Measurements from ENCODE around the gene TPRG1L. TPM values are rescaled to one million over a fixed set of nuclear protein-coding genes. Genes with fewer than 3 reads are reported as not detected.
"Not testable (repeated sequence)": the region's sequence is repeated elsewhere in the genome, so short reads cannot be mapped to it uniquely, and the experiment has no call there.

Gene TPRG1L
- polyA plus RNA-seq (2013) = 23.7 and 23.8 TPM in 2 replicates

DNA sequence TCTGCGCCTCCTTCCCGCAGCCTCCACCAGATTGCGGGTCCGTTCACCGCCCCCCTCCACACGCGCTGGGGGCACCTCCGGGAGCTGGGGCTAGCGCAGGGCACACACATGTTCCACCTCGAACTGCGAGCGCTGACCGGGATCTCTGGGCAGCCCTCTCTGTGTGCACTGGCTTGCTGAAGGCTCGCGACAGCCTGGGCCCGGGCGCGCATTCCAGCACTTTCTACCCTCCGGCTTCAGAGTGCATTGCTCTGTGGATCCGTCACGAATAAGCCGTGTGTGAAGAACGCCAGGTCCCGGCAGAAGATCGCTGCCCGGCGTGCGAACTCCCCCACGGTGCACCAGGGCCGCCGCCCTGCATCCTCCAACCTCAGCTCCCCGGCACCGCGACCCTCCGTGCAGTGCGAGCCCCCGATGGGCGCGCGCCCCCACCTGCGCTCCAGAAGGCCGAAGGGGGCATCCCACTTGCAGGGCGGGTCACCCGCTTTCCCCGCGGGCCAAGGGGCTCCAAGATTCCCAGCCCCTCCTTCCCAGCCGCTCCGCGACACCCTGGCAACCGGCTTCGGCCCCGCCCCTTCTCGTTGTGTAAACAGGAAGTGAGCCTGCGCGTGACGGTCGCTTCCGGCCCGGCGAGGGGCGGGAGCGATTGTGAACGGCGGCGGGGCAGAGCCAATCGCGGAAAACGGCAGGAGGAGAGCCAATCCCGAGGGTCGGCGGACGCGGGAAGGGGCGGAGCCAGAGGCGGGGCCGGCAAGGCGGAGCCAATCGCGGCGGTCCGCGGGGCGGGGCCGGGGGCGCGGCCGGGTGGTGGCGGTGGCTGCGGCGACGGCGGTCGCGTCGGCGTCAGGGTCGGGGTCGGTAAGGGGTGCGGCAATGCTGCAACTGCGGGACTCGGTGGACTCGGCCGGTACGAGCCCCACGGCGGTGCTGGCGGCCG lies at the start of gene TPRG1L:
TPRG1L (plus strand) TSS at position 816 of the 937 bp plus-strand sequence; CDS start at position 874, 58 bp downstream.
- H3K79me1 ChIP-seq (ENCODE audit: low read length) = no peaks in the 10 kb centered on the region
- no peak within 1 kb of the TSS for H2BK12ac ChIP-seq (ENCODE audit: low read length)
- H3K4me2 ChIP-seq (ENCODE audit: low read length) = peak within 1 kb of the TSS; percentile 99
- H3K14ac ChIP-seq (ENCODE audit: low read length) = peak within 1 kb of the TSS; percentile 59
- H2BK5ac ChIP-seq (ENCODE audit: low read depth, low read length, poor library complexity) = no peak within 1 kb of the TSS
- no peak within 1 kb of the TSS for H3K23ac ChIP-seq (ENCODE audit: low read length)
- H2BK120ac ChIP-seq (ENCODE audit: insufficient read depth, low read length, poor library complexity) = no peak within 1 kb of the TSS
- peak; percentile 98 to 99 for DNase-seq
- H3K79me2 ChIP-seq (ENCODE audit: control insufficient read depth, insufficient read depth, low read length, poor library complexity) = peaks cover 2% of the 10 kb centered on the region
- H2AK5ac ChIP-seq (ENCODE audit: low read length) = peak within 1 kb of the TSS; percentile 30
- no CpG with 5 or more reads among the region's 108 CpGs for WGBS (ENCODE audit: extremely low coverage, insufficient coverage, insufficient read length)
- H3K18ac ChIP-seq (ENCODE audit: low read length) = peak within 1 kb of the TSS; percentile 57
- H3K4me3 ChIP-seq (ENCODE audit: low read depth, low read length) = peak within 1 kb of the TSS; percentile 91
- H4K91ac ChIP-seq (ENCODE audit: low read depth, low read length) = peak within 1 kb of the TSS; percentile 18
- peaks cover 11 to 13% of the 10 kb centered on the region in 2 experiments for H3K4me1 ChIP-seq (ENCODE audit: control insufficient read depth in 1 of 2, insufficient read depth in 2 of 2, low read length in 2 of 2)
- H3K9ac ChIP-seq (ENCODE audit: low read length) = peak within 1 kb of the TSS; percentile 74
- H3K27me3 ChIP-seq (ENCODE audit: insufficient read depth, low read length) = no peaks in the 10 kb centered on the region
- peak within 1 kb of the TSS; percentile 89 for H2AFZ ChIP-seq (ENCODE audit: insufficient read depth, low read length, poor library complexity)
- peak within 1 kb of the TSS; percentile 72 for H4K8ac ChIP-seq (ENCODE audit: low read depth, low read length)
- no peak within 1 kb of the TSS for H3K27ac ChIP-seq (ENCODE audit: low read depth, low read length)
- H3K4ac ChIP-seq (ENCODE audit: low read depth, low read length) = peak within 1 kb of the TSS; percentile 78
- H3K9me3 ChIP-seq (ENCODE audit: insufficient read depth, low read depth, low read length) = no peaks in the 10 kb centered on the region
- peak within 1 kb of the TSS; percentile 58 for H4K12ac ChIP-seq (ENCODE audit: low read depth, low read length)
- peaks cover 18 to 20% of the 10 kb centered on the region in 2 experiments for H3K36me3 ChIP-seq (ENCODE audit: control insufficient read depth in 1 of 2, insufficient read depth in 2 of 2, low read length in 2 of 2)

DNA sequence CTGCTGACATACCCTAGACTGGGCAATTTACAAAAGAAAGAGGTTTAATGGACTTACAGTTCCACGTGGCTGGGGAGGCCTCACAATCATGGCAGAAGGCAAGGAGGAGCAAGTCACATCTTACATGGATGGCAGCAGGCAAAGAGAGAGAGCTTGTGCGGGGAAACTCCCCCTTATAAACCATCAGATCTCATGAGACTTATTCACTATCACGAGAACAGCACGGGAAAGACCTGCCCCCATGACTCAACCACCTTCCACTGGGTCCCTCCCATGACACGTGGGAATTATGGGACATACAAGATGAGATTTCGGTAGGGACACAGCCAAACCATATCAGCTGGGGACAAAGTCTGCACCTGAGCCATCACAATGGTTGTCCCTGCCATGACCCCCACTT lies 49.3 kb upstream of the TPRG1L start:
- not testable (repeated sequence) for H3K79me2 ChIP-seq (ENCODE audit: control insufficient read depth, insufficient read depth, low read length, poor library complexity); H3K4me1 ChIP-seq (ENCODE audit: control insufficient read depth in 1 of 2, insufficient read depth in 2 of 2, low read length in 2 of 2); H2BK120ac ChIP-seq (ENCODE audit: insufficient read depth, low read length, poor library complexity); DNase-seq; H3K4ac ChIP-seq (ENCODE audit: low read depth, low read length); H3K4me2 ChIP-seq (ENCODE audit: low read length); H4K91ac ChIP-seq (ENCODE audit: low read depth, low read length); H3K4me3 ChIP-seq (ENCODE audit: low read depth, low read length); H2BK5ac ChIP-seq (ENCODE audit: low read depth, low read length, poor library complexity); H3K14ac ChIP-seq (ENCODE audit: low read length); H2AK5ac ChIP-seq (ENCODE audit: low read length); H3K27me3 ChIP-seq (ENCODE audit: insufficient read depth, low read length); H3K79me1 ChIP-seq (ENCODE audit: low read length); H3K36me3 ChIP-seq (ENCODE audit: control insufficient read depth in 1 of 2, insufficient read depth in 2 of 2, low read length in 2 of 2); H4K12ac ChIP-seq (ENCODE audit: low read depth, low read length); H3K27ac ChIP-seq (ENCODE audit: low read depth, low read length); H3K18ac ChIP-seq (ENCODE audit: low read length); H4K8ac ChIP-seq (ENCODE audit: low read depth, low read length); H3K9ac ChIP-seq (ENCODE audit: low read length); H2BK12ac ChIP-seq (ENCODE audit: low read length); H3K23ac ChIP-seq (ENCODE audit: low read length); H2AFZ ChIP-seq (ENCODE audit: insufficient read depth, low read length, poor library complexity)
- WGBS (ENCODE audit: extremely low coverage, insufficient coverage, insufficient read length) = no CpG with 5 or more reads among the region's 6 CpGs
- H3K9me3 ChIP-seq (ENCODE audit: insufficient read depth, low read depth, low read length) = peaks cover 15% of the 10 kb centered on the region

DNA sequence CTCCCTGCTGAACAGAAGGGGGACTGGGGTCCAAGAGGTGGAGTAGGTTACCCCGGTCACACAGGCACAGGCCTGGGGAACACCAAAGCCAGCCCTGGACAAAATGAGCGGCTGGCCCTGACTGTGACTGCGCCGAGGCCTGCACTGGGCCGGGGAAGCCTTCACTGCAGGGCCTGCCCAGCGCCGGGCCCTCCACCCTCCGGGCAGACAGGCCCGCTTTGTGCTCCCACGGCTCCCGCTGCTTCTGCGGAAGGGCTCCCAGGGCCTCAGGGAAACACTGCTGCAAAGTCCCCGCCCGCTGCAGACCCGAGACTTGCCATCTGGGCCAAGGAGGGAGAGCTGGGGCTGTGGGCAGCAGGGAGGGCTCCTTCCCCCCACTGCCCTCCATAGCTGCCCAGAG lies 48.8 kb upstream of the TPRG1L start:
- Histone ChIP-seq H2BK120ac (ENCODE audit: insufficient read depth, low read length, poor library complexity) (no peak overlapping the region), H3K9ac (ENCODE audit: low read length) (no peak overlapping the region)

GRCh38 chr1:3577300-3577699 lies 47.5 kb upstream of the TPRG1L start:
- no peak overlapping the region for H2BK120ac ChIP-seq (ENCODE audit: insufficient read depth, low read length, poor library complexity)
- no peak overlapping the region for H4K8ac ChIP-seq (ENCODE audit: low read depth, low read length)
- H3K23ac ChIP-seq (ENCODE audit: low read length) = no peak overlapping the region
- no peaks in the 10 kb centered on the region for H3K27me3 ChIP-seq (ENCODE audit: insufficient read depth, low read length)
- no peaks in the 10 kb centered on the region for H3K79me1 ChIP-seq (ENCODE audit: low read length)
- H2BK5ac ChIP-seq (ENCODE audit: low read depth, low read length, poor library complexity) = no peak overlapping the region
- H4K91ac ChIP-seq (ENCODE audit: low read depth, low read length) = no peak overlapping the region
- H3K36me3 ChIP-seq (ENCODE audit: control insufficient read depth in 1 of 2, insufficient read depth in 2 of 2, low read length in 2 of 2) = no peaks in the 10 kb centered on the region
- no peak overlapping the region for H3K4ac ChIP-seq (ENCODE audit: low read depth, low read length)
- no peak overlapping the region for H2AK5ac ChIP-seq (ENCODE audit: low read length)
- H3K4me1 ChIP-seq (ENCODE audit: control insufficient read depth in 1 of 2, insufficient read depth in 2 of 2, low read length in 2 of 2) = no peaks in the 10 kb centered on the region
- H3K14ac ChIP-seq (ENCODE audit: low read length) = no peak overlapping the region
- H3K18ac ChIP-seq (ENCODE audit: low read length) = no peak overlapping the region
- no peaks in the 10 kb centered on the region for H3K79me2 ChIP-seq (ENCODE audit: control insufficient read depth, insufficient read depth, low read length, poor library complexity)
- no peak for DNase-seq
- no peak overlapping the region for H2BK12ac ChIP-seq (ENCODE audit: low read length)
- no peak overlapping the region for H2AFZ ChIP-seq (ENCODE audit: insufficient read depth, low read length, poor library complexity)
- no peak overlapping the region for H3K4me2 ChIP-seq (ENCODE audit: low read length)
- H3K9ac ChIP-seq (ENCODE audit: low read length) = no peak overlapping the region
- H3K9me3 ChIP-seq (ENCODE audit: insufficient read depth, low read depth, low read length) = peaks cover 15% of the 10 kb centered on the region
- no peak overlapping the region for H3K27ac ChIP-seq (ENCODE audit: low read depth, low read length)
- no CpG with 5 or more reads among the region's 7 CpGs for WGBS (ENCODE audit: extremely low coverage, insufficient coverage, insufficient read length)
- no peak overlapping the region for H4K12ac ChIP-seq (ENCODE audit: low read depth, low read length)
- no peak overlapping the region for H3K4me3 ChIP-seq (ENCODE audit: low read depth, low read length)

More for the DNA sequence above, 48.8 kb upstream of the TPRG1L start:
- WGBS (ENCODE audit: extremely low coverage, insufficient coverage, insufficient read length) = no CpG with 5 or more reads among the region's 15 CpGs
- H4K8ac ChIP-seq (ENCODE audit: low read depth, low read length) = no peak overlapping the region
- no peak overlapping the region for H3K4ac ChIP-seq (ENCODE audit: low read depth, low read length)
- H4K12ac ChIP-seq (ENCODE audit: low read depth, low read length) = no peak overlapping the region
- H3K79me2 ChIP-seq (ENCODE audit: control insufficient read depth, insufficient read depth, low read length, poor library complexity) = no peaks in the 10 kb centered on the region
- no peak overlapping the region for H4K91ac ChIP-seq (ENCODE audit: low read depth, low read length)
- no peaks in the 10 kb centered on the region for H3K79me1 ChIP-seq (ENCODE audit: low read length)
- no peak overlapping the region for H3K4me2 ChIP-seq (ENCODE audit: low read length)
- no peaks in the 10 kb centered on the region for H3K4me1 ChIP-seq (ENCODE audit: control insufficient read depth in 1 of 2, insufficient read depth in 2 of 2, low read length in 2 of 2)
- H3K9me3 ChIP-seq (ENCODE audit: insufficient read depth, low read depth, low read length) = peaks cover 15% of the 10 kb centered on the region
- H3K23ac ChIP-seq (ENCODE audit: low read length) = no peak overlapping the region
- H3K27ac ChIP-seq (ENCODE audit: low read depth, low read length) = no peak overlapping the region
- H3K36me3 ChIP-seq (ENCODE audit: control insufficient read depth in 1 of 2, insufficient read depth in 2 of 2, low read length in 2 of 2) = no peaks in the 10 kb centered on the region
- H2BK12ac ChIP-seq (ENCODE audit: low read length) = no peak overlapping the region
- no peak overlapping the region for H3K18ac ChIP-seq (ENCODE audit: low read length)
- no peak overlapping the region for H2AFZ ChIP-seq (ENCODE audit: insufficient read depth, low read length, poor library complexity)
- no peak overlapping the region for H3K4me3 ChIP-seq (ENCODE audit: low read depth, low read length)
- no peak overlapping the region for H3K14ac ChIP-seq (ENCODE audit: low read length)
- no peaks in the 10 kb centered on the region for H3K27me3 ChIP-seq (ENCODE audit: insufficient read depth, low read length)
- DNase-seq = no peak
- no peak overlapping the region for H2AK5ac ChIP-seq (ENCODE audit: low read length)
- no peak overlapping the region for H2BK5ac ChIP-seq (ENCODE audit: low read depth, low read length, poor library complexity)
